IMR-90 (cell line): ENCODE measurements around the gene DOK4. TPM values are rescaled to one million over a fixed set of nuclear protein-coding genes. Genes with fewer than 3 reads are reported as not detected.

ENCODE experiments used
- ATAC-seq: fragments of 200-7000 bp; cut with Tn5 transposase; 2 replicates; pipeline ENCODE4 v1.9.1; 2020; ENCODE audit warnings: low read depth, mild to moderate bottlenecking, moderate library complexity
- BruUV-seq: library from RNA; stranded (reverse); fragments of 400-500 nt; replicated peaks from 2 replicates; lab custom pipeline; 2021; lab: Mats Ljungman, UMichigan
- CTCF ChIA-PET: fragments of 300-600 bp; formaldehyde crosslinking; extraction: SDS; loops from one replicate; lab custom pipeline; 2021; ENCODE audit warnings: antibody characterized with exemption; lab: Yijun Ruan, JAX
- POLR2A ChIA-PET: fragments of 300-600 bp; sonication (Branson Sonifier 250); formaldehyde crosslinking; loops from one replicate; lab custom pipeline; 2022; ENCODE audit warnings: antibody characterized with exemption; ENCODE audit not compliant: unreplicated experiment; lab: Charles Lee
- DNase-seq: peaks from one replicate; pipeline ENCODE4 v3.0.0; 2013
- H2AFZ ChIP-seq: replicated peaks from 2 replicates; pipeline ENCODE3; 2013; ENCODE audit warnings: low read length, mild to moderate bottlenecking; ENCODE audit not compliant: poor library complexity
- H2AK5ac ChIP-seq: 2 replicates; pipeline ENCODE4 v1.6.1; 2013; ENCODE audit warnings: low read depth, low read length, inconsistent platforms
- H2AK9ac ChIP-seq: replicated peaks from 2 replicates; pipeline ENCODE3; 2013; ENCODE audit warnings: mild to moderate bottlenecking, low read depth, low read length, moderate library complexity; ENCODE audit not compliant: poor library complexity
- H2BK120ac ChIP-seq: 2 replicates; pipeline ENCODE4 v1.6.1; 2013; ENCODE audit warnings: low read depth, low read length, inconsistent platforms
- H2BK15ac ChIP-seq: 3 replicates; pipeline ENCODE4 v1.6.1; 2013; ENCODE audit warnings: low read depth, low read length, inconsistent platforms
- H2BK20ac ChIP-seq: 2 replicates; pipeline ENCODE4 v1.6.1; 2013; ENCODE audit warnings: low read depth, mild to moderate bottlenecking, inconsistent platforms, low read length, moderate library complexity
- H2BK5ac ChIP-seq: 2 replicates; pipeline ENCODE4 v1.6.1; 2013; ENCODE audit warnings: mild to moderate bottlenecking, low read depth, low read length, inconsistent platforms; ENCODE audit not compliant: poor library complexity, severe bottlenecking
- H3K14ac ChIP-seq: replicated peaks from 2 replicates; pipeline ENCODE4 v1.6.1; 2013; ENCODE audit warnings: low read depth, low read length, inconsistent platforms
- H3K18ac ChIP-seq: 2 replicates; pipeline ENCODE4 v1.6.1; 2013; ENCODE audit warnings: low read depth, low read length, control low read depth
- H3K23ac ChIP-seq: 2 replicates; pipeline ENCODE4 v1.6.1; 2013; ENCODE audit warnings: low read depth, low read length, inconsistent platforms
- H3K27ac ChIP-seq: 2 replicates; pipeline ENCODE4 v1.5.1; 2013; ENCODE audit warnings: mild to moderate bottlenecking, control low read depth, low read length; ENCODE audit not compliant: insufficient read depth
- H3K27me3 ChIP-seq: 2 replicates; pipeline ENCODE4 v1.6.1; 2013; ENCODE audit warnings: low read length; ENCODE audit not compliant: control insufficient read depth, insufficient read depth
- H3K36me3 ChIP-seq: 2 replicates; pipeline ENCODE4 v1.6.1; 2013; ENCODE audit warnings: low read length, mixed read lengths; ENCODE audit not compliant: control insufficient read depth, insufficient read depth
- H3K4ac ChIP-seq: 2 replicates; pipeline ENCODE4 v1.6.1; 2013; ENCODE audit warnings: low read depth, low read length, inconsistent platforms
- H3K4me1 ChIP-seq: 2 replicates; pipeline ENCODE4 v1.6.1; 2013; ENCODE audit warnings: low read length, mixed read lengths; ENCODE audit not compliant: control insufficient read depth, insufficient read depth
- H3K4me2 ChIP-seq: 2 replicates; pipeline ENCODE4 v1.6.1; 2013; ENCODE audit warnings: low read depth, mild to moderate bottlenecking, control low read depth, low read length, moderate library complexity
- H3K4me3 ChIP-seq: 2 replicates; pipeline ENCODE4 v1.5.1; 2013; ENCODE audit warnings: low read depth, mild to moderate bottlenecking, control low read depth, low read length, moderate library complexity; ENCODE audit not compliant: insufficient read depth
- H3K56ac ChIP-seq: 2 replicates; pipeline ENCODE4 v1.6.1; 2013; ENCODE audit warnings: low read length, inconsistent platforms; ENCODE audit not compliant: insufficient read depth; ENCODE audit errors: extremely low read depth
- H3K79me1 ChIP-seq, 2 experiments: 2 replicates each; pipeline ENCODE4 v1.6.1; 2013; ENCODE audit warnings: low read length in 2 of 2, inconsistent platforms in 1 of 2, low read depth in 1 of 2
- H3K9ac ChIP-seq: 2 replicates; pipeline ENCODE4 v1.6.1; 2013; ENCODE audit warnings: low read depth, low read length, control low read depth
- H3K9me1 ChIP-seq: 2 replicates; pipeline ENCODE4 v1.6.1; 2013; ENCODE audit warnings: low read length, inconsistent platforms; ENCODE audit not compliant: insufficient read depth
- H3K9me3 ChIP-seq: 2 replicates; pipeline ENCODE4 v1.6.1; 2013; ENCODE audit warnings: low read length; ENCODE audit not compliant: control insufficient read depth, insufficient read depth
- H4K20me1 ChIP-seq: 2 replicates; pipeline ENCODE4 v1.6.1; 2013; ENCODE audit warnings: low read length, inconsistent platforms; ENCODE audit not compliant: insufficient read depth
- H4K5ac ChIP-seq: 2 replicates; pipeline ENCODE4 v1.6.1; 2013; ENCODE audit warnings: mild to moderate bottlenecking, low read depth, low read length, control low read depth
- H4K8ac ChIP-seq, 2 experiments: 2 replicates each; pipeline ENCODE4 v1.6.1; 2013; ENCODE audit warnings: low read depth in 2 of 2, low read length in 2 of 2, control low read depth in 1 of 2, inconsistent platforms in 1 of 2
- H4K91ac ChIP-seq: 2 replicates; pipeline ENCODE4 v1.6.1; 2013; ENCODE audit warnings: low read depth, low read length, inconsistent platforms; ENCODE audit not compliant: insufficient read depth
- ELK1 ChIP-seq: fragments of 150-350 bp; IDR thresholded peaks from 2 replicates; pipeline ENCODE4 v1.6.1; 2016; ENCODE audit warnings: low read depth, mild to moderate bottlenecking, low read length, moderate library complexity, borderline replicate concordance
- FOS ChIP-seq: fragments of 150-350 bp; IDR thresholded peaks from 2 replicates; pipeline ENCODE4 v1.6.1; 2016; ENCODE audit warnings: low read depth, low read length
- MAFK ChIP-seq: IDR thresholded peaks from 2 replicates; pipeline ENCODE4 v1.6.1; 2012; ENCODE audit warnings: low read depth, low read length, improper control_type of control experiment
- MAZ ChIP-seq: IDR thresholded peaks from 2 replicates; pipeline ENCODE4 v1.6.1; 2012; ENCODE audit warnings: low read depth, mild to moderate bottlenecking, low read length, improper control_type of control experiment, moderate library complexity, borderline replicate concordance
- RFX5 ChIP-seq: IDR thresholded peaks from 2 replicates; pipeline ENCODE4 v1.8.0; 2012; ENCODE audit warnings: low read depth, mild to moderate bottlenecking, low read length, moderate library complexity
- USF2 ChIP-seq: fragments of 150-350 bp; IDR thresholded peaks from 2 replicates; pipeline ENCODE4 v1.6.1; 2017; ENCODE audit warnings: mild to moderate bottlenecking, antibody characterized with exemption, low read length, low read depth
- WGBS, 2 experiments: methylation state at CpG; one replicate each; pipeline versions ENCODE4 v1.1.5 to v1.1.7; 2013; ENCODE audit warnings: missing lambda C conversion rate in 2 of 2; ENCODE audit not compliant: insufficient read length in 1 of 2; ENCODE audit errors: extremely low coverage in 2 of 2; 5-methylcytosine and 5-hydroxymethylcytosine counted together
- dilution Hi-C: fragments of 300-500 bp; cut with HindIII; formaldehyde crosslinking; loops from one replicate; pipeline ENCODE4 v1.14.3; 2018; ENCODE audit warnings: low sequenced_read_pairs; ENCODE audit not compliant: unreplicated experiment
- in situ Hi-C: fragments of 300-500 bp; cut with MboI; formaldehyde crosslinking; loops from 3 replicates; pipeline ENCODE4 v1.14.3; 2019; ENCODE audit warnings: low sequenced_read_pairs, inconsistent platforms, mixed read lengths
- intact Hi-C: fragments of 100-400 bp; cut with micrococcal nuclease; formaldehyde crosslinking; loops from 2 replicates; pipeline ENCODE4 v1.10.0; 2022
- polyA plus RNA-seq, 3 experiments: library from polyadenylated mRNA; depleted of rRNA; stranded (reverse); fragments of >200 nt; gene quantifications; 2 replicates each; pipeline ENCODE4 v1.2.3, GENCODE V29; 2012; ENCODE audit warnings: low replicate concordance in 1 of 3
- total RNA-seq: library from RNA; depleted of rRNA; stranded (reverse); fragments of >200 nt; gene quantifications from 2 replicates; pipeline ENCODE4 v1.2.3, GENCODE V29; 2012
- TF ChIP-seq, protein P1 (sequence below): conservative IDR thresholded peaks from 2 replicates; pipeline ENCODE4 v1.5.1; 2012; ENCODE audit warnings: mild to moderate bottlenecking, low read depth, low read length, improper control_type of control experiment

The DOK4 gene
- total and polyA plus RNA-seq, 2 of the 4 experiments (the other 2 are of a cell fraction): 22.0 to 25.9 TPM

GRCh38 chr16:57501492-57501891, 15.2 kb upstream of the DOK4 start:
- no peak overlapping the region for H3K4ac ChIP-seq
- H3K9ac ChIP-seq: no peak overlapping the region
- H4K8ac ChIP-seq: no peak overlapping the region
- no peaks in the 10 kb centered on the region for H3K9me3 ChIP-seq
- H3K9me1 ChIP-seq: no peaks in the 10 kb centered on the region
- H3K4me3 ChIP-seq: no peak overlapping the region
- WGBS, 2 experiments: 0% methylated on average over 2 of the region's 7 CpGs; no CpG with 5 or more reads in 1 of the 2 experiments
- ATAC-seq (no peak), DNase-seq (no peak)
- TF ChIP-seq RFX5 (no peak), ELK1 (no peak), MAZ (no peak), FOS (no peak), USF2 (no peak), MAFK (no peak)
- TF ChIP-seq, protein P1, sequence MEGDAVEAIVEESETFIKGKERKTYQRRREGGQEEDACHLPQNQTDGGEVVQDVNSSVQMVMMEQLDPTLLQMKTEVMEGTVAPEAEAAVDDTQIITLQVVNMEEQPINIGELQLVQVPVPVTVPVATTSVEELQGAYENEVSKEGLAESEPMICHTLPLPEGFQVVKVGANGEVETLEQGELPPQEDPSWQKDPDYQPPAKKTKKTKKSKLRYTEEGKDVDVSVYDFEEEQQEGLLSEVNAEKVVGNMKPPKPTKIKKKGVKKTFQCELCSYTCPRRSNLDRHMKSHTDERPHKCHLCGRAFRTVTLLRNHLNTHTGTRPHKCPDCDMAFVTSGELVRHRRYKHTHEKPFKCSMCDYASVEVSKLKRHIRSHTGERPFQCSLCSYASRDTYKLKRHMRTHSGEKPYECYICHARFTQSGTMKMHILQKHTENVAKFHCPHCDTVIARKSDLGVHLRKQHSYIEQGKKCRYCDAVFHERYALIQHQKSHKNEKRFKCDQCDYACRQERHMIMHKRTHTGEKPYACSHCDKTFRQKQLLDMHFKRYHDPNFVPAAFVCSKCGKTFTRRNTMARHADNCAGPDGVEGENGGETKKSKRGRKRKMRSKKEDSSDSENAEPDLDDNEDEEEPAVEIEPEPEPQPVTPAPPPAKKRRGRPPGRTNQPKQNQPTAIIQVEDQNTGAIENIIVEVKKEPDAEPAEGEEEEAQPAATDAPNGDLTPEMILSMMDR: no peak
- H3K36me3 ChIP-seq: no peaks in the 10 kb centered on the region
- no peak overlapping the region for H3K4me2 ChIP-seq
- in situ Hi-C loops: no loop called here
- H3K79me1 ChIP-seq: no peaks in the 10 kb centered on the region
- H2AFZ ChIP-seq: no peak overlapping the region
- H3K14ac ChIP-seq: no peak overlapping the region
- no peaks in the 10 kb centered on the region for H4K20me1 ChIP-seq
- H4K91ac ChIP-seq: no peak overlapping the region
- ChIA-PET CTCF (no interaction called here), POLR2A (interaction anchor here (0.6 kb wide), 1 partner anchor 29 kb away, joined by 5 read pairs; no protein-coding TSS in a partner anchor)
- no peak overlapping the region for H2BK120ac ChIP-seq
- H4K5ac ChIP-seq: no peak overlapping the region
- no peaks in the 10 kb centered on the region for H3K4me1 ChIP-seq
- H3K27ac ChIP-seq: no peak overlapping the region
- peaks cover 66% of the 10 kb centered on the region for H3K27me3 ChIP-seq
- H2AK5ac ChIP-seq: no peak overlapping the region
- H3K56ac ChIP-seq: no peak overlapping the region
- no peak overlapping the region for H2BK20ac ChIP-seq
- H3K23ac ChIP-seq: no peak overlapping the region
- no peak overlapping the region for H2BK5ac ChIP-seq
- dilution Hi-C loops: no loop called here
- no TSS peak for BruUV-seq
- intact Hi-C loops: no loop called here
- no peak overlapping the region for H2BK15ac ChIP-seq
- no peak overlapping the region for H3K18ac ChIP-seq
- no peak overlapping the region for H2AK9ac ChIP-seq
